Measurements from ENCODE around the gene FZD8.

Gene FZD8

DNA sequence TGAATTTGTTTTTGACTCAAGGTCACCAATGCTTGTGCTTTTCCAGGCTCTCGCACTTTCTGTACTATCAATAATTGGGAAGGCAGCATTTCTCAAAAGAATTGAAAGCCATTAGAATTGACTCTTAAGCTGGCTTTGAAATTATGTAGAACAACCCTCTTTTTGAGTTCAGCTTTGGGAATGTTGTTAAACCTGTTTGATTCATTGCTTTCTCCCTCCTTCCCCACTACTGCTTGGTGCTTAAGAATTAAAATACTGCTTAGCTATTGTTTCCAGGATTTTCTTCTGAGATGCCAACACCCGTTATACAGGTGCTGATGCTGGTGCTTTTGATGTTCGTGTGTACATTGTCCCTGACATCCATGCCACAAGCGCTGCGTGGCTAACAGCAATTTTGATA is 15.5 kb upstream of the FZD8 start:
- no peak overlapping the region for H2AFZ ChIP-seq (ENCODE audit: low read length)
- no peak overlapping the region for H3K9ac ChIP-seq (ENCODE audit: low read length)
- TF ChIP-seq EZH2 (IDR thresholded peaks at IDR 0.05; ENCODE audit: borderline replicate concordance, low read length), result no peak
- TF ChIP-seq, protein P1, sequence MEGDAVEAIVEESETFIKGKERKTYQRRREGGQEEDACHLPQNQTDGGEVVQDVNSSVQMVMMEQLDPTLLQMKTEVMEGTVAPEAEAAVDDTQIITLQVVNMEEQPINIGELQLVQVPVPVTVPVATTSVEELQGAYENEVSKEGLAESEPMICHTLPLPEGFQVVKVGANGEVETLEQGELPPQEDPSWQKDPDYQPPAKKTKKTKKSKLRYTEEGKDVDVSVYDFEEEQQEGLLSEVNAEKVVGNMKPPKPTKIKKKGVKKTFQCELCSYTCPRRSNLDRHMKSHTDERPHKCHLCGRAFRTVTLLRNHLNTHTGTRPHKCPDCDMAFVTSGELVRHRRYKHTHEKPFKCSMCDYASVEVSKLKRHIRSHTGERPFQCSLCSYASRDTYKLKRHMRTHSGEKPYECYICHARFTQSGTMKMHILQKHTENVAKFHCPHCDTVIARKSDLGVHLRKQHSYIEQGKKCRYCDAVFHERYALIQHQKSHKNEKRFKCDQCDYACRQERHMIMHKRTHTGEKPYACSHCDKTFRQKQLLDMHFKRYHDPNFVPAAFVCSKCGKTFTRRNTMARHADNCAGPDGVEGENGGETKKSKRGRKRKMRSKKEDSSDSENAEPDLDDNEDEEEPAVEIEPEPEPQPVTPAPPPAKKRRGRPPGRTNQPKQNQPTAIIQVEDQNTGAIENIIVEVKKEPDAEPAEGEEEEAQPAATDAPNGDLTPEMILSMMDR (IDR thresholded peaks at IDR 0.05; ENCODE audit: low read length), result no peak
- no peaks in the 10 kb centered on the region; the same call in 1 of the 2 replicates for H3K27me3 ChIP-seq (ENCODE audit: insufficient read depth, low read length)
- H3K4me3 ChIP-seq (ENCODE audit: low read depth, low read length, poor library complexity, severe bottlenecking), result no peak overlapping the region
- no peak overlapping the region for H3K27ac ChIP-seq (ENCODE audit: low read depth, low read length, poor library complexity, severe bottlenecking)
- no peaks in the 10 kb centered on the region for H3K36me3 ChIP-seq (ENCODE audit: insufficient read depth, low read length)
- H3K9me3 ChIP-seq (ENCODE audit: low read length), result no peaks in the 10 kb centered on the region
- no peak overlapping the region for H3K4me2 ChIP-seq (ENCODE audit: low read length)
- H4K20me1 ChIP-seq (ENCODE audit: insufficient read depth, low read length), result no peaks in the 10 kb centered on the region
- H3K4me1 ChIP-seq (ENCODE audit: insufficient read depth, low read length, severe bottlenecking), result no peaks in the 10 kb centered on the region
- no peaks in the 10 kb centered on the region for H3F3A ChIP-seq (ENCODE audit: insufficient read depth, low read length)
- no peaks in the 10 kb centered on the region for H3K79me2 ChIP-seq (ENCODE audit: insufficient read depth, low read length)
- no peaks in the 10 kb centered on the region for H3K9me2 ChIP-seq (ENCODE audit: low read depth, low read length)

DNA sequence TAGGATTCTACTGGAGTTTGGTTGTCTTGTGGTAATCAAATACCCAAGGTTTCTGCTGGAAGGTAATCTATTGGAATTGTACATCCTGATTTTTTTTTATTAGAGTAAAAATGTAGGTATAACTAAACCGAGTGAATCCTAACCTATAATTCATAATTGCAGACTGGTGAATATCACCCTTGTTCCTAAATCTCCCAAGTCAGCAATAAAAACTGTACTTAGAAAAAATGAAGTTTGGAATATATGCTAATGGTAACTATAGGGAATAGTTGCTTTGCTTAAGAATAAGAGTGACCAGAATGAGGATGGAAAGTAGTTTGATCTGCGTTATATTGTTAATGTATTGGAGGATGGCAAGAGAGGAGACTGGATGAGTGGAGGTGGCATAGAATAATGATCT is 10.7 kb upstream of the FZD8 start:
- Histone ChIP-seq H3K9me3 (ENCODE audit: low read length) (no peaks in the 10 kb centered on the region), H3K9me2 (ENCODE audit: low read depth, low read length) (no peaks in the 10 kb centered on the region), H3K4me3 (ENCODE audit: low read depth, low read length, poor library complexity, severe bottlenecking) (no peak overlapping the region), H3F3A (ENCODE audit: insufficient read depth, low read length) (no peaks in the 10 kb centered on the region), H3K27me3 (ENCODE audit: insufficient read depth, low read length) (no peaks in the 10 kb centered on the region), H3K9ac (ENCODE audit: low read length) (no peak overlapping the region), H3K4me1 (ENCODE audit: insufficient read depth, low read length, severe bottlenecking) (no peaks in the 10 kb centered on the region), H3K27ac (ENCODE audit: low read depth, low read length, poor library complexity, severe bottlenecking) (no peak overlapping the region), H4K20me1 (ENCODE audit: insufficient read depth, low read length) (no peaks in the 10 kb centered on the region), H3K4me2 (ENCODE audit: low read length) (no peak overlapping the region), H3K36me3 (ENCODE audit: insufficient read depth, low read length) (no peaks in the 10 kb centered on the region), H3K79me2 (ENCODE audit: insufficient read depth, low read length) (no peaks in the 10 kb centered on the region), H2AFZ (ENCODE audit: low read length) (no peak overlapping the region)
- TF ChIP-seq EZH2 (IDR thresholded peaks at IDR 0.05; ENCODE audit: borderline replicate concordance, low read length), result no peak
- TF ChIP-seq, protein P1 (IDR thresholded peaks at IDR 0.05; ENCODE audit: low read length), result no peak

DNA sequence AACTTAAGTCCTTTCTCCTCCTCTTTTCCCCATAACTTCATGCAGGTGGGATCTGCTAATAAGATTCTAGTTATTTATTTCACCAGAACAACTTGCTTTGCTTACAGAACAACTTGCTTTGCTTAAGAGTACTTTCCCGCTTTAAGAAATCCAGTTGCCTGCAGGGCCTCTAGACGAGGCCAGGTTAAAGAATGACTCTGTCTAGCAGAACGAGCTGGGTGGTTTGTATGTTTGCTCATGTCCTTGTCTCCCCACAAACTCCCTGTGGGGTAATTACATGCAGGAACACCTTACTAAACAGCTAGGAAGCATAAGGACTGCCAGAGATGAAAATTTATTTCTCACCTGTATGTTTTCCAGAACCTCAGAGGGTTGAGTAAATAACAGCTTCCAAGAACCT is 8.8 kb upstream of the FZD8 start:
- TF ChIP-seq EZH2 (IDR thresholded peaks at IDR 0.05; ENCODE audit: borderline replicate concordance, low read length), result no peak
- TF ChIP-seq, protein P1 (IDR thresholded peaks at IDR 0.05; ENCODE audit: low read length), result no peak
- H3K4me2 ChIP-seq (ENCODE audit: low read length), result no peak overlapping the region
- H3K9me3 ChIP-seq (ENCODE audit: low read length), result no peaks in the 10 kb centered on the region
- H3K4me1 ChIP-seq (ENCODE audit: insufficient read depth, low read length, severe bottlenecking), result no peaks in the 10 kb centered on the region
- H3K9ac ChIP-seq (ENCODE audit: low read length), result no peak overlapping the region
- H3K79me2 ChIP-seq (ENCODE audit: insufficient read depth, low read length), result no peaks in the 10 kb centered on the region
- H2AFZ ChIP-seq (ENCODE audit: low read length), result no peak overlapping the region
- H3K9me2 ChIP-seq (ENCODE audit: low read depth, low read length), result no peaks in the 10 kb centered on the region
- H3K27ac ChIP-seq (ENCODE audit: low read depth, low read length, poor library complexity, severe bottlenecking), result no peak overlapping the region
- no peaks in the 10 kb centered on the region for H3K27me3 ChIP-seq (ENCODE audit: insufficient read depth, low read length)
- H3K36me3 ChIP-seq (ENCODE audit: insufficient read depth, low read length), result no peaks in the 10 kb centered on the region
- no peaks in the 10 kb centered on the region for H4K20me1 ChIP-seq (ENCODE audit: insufficient read depth, low read length)
- H3F3A ChIP-seq (ENCODE audit: insufficient read depth, low read length), result no peaks in the 10 kb centered on the region
- H3K4me3 ChIP-seq (ENCODE audit: low read depth, low read length, poor library complexity, severe bottlenecking), result no peak overlapping the region
